Skeletal muscle tissue (tissue), 2 donors: ENCODE measurements around the gene RPL32. TPM values are rescaled to one million over a fixed set of nuclear protein-coding genes. Genes with fewer than 3 reads are reported as not detected.

ENCODE experiments used
- small RNA-seq: library from RNA; depleted of rRNA; stranded (forward); fragments of <200 nt; gene quantifications from one replicate; pipeline ENCODE3, GENCODE V24; 2014
- total RNA-seq: library from RNA; depleted of rRNA; stranded (reverse); fragments of >200 nt; gene quantifications from one replicate; pipeline ENCODE4 v1.2.3, GENCODE V29; 2014

The RPL32 gene
- total RNA-seq, 1 donor from 2014 or later, result 1,978 TPM

Small RNAs within 50 kb of the gene (small RNA-seq; reads per million reads assigned to genes)
- gene AC034198.1, result not detected

Other genes starting within 250 kb of the RPL32 start
- gene RAF1, start 177.4 kb downstream of the RPL32 start, total RNA-seq, result 131 TPM
- gene TMEM40, start 82.3 kb downstream of the RPL32 start, total RNA-seq, result under 0.01 TPM
- 22.4 TPM for gene CAND2, start 44.9 kb downstream of the RPL32 start, total RNA-seq
- gene IQSEC1, start 231.9 kb upstream of the RPL32 start, total RNA-seq, result 27.1 TPM